K562 (cell line): ENCODE measurements around the gene OLFM4. TPM values are rescaled to one million over a fixed set of nuclear protein-coding genes. Genes with fewer than 3 reads are reported as not detected.

ENCODE experiments used
- ATAC-seq: fragments of 200-7000 bp; cut with Tn5 transposase; 3 replicates; pipeline ENCODE4 v1.9.1; 2020; ENCODE audit warnings: moderate library complexity
- BruUV-seq: library from RNA; stranded (reverse); fragments of 400-500 nt; replicated peaks from 2 replicates; lab custom pipeline; 2021; lab: Mats Ljungman, UMichigan
- CTCF ChIA-PET: fragments of 300-600 bp; formaldehyde crosslinking; extraction: SDS; loops from one replicate; lab custom pipeline; 2021; ENCODE audit warnings: low intra/inter-chr PET ratio; lab: Yijun Ruan, JAX
- POLR2A ChIA-PET: fragments of 300-600, 350-650 bp; sonication (Branson Sonifier 250); formaldehyde crosslinking; extraction: SDS; loops from one replicate; lab custom pipeline; 2021; ENCODE audit warnings: antibody characterized with exemption, inconsistent platforms; lab: Yijun Ruan, JAX
- DNase-seq, 4 experiments: peaks; one replicate each; pipeline versions ENCODE4 v3.0.0 to v3.0.0-alpha.2; 2011 to 2018; ENCODE audit warnings: low spot score in 3 of 4, mixed read lengths in 3 of 4; ENCODE audit errors: extremely low read depth in 1 of 4
- FAIRE-seq: peaks from 2 replicates; lab custom pipeline; 2011; peaks lifted over from hg19 to GRCh38; lab: Jason Lieb, UNC
- H2AFZ ChIP-seq: 2 replicates; pipeline ENCODE4 v1.6.0; 2011; ENCODE audit warnings: low read depth, low read length, control low read depth, inconsistent platforms
- H3K27ac ChIP-seq: fragments of 200-600 bp; 3 replicates; pipeline ENCODE4 v1.8.0; 2011; ENCODE audit warnings: low read depth, mild to moderate bottlenecking, control low read depth, inconsistent platforms, low read length, moderate library complexity, mixed read lengths; ENCODE audit errors: extremely low read depth
- H3K27me3 ChIP-seq, 2 experiments: fragments of 300-600 bp in 1 of 2; 2 replicates in 1 of 2; 3 replicates in 1 of 2; pipeline versions ENCODE4 v1.6.0 to v1.8.0; 2011; ENCODE audit warnings: inconsistent platforms in 2 of 2, low read length in 2 of 2, mild to moderate bottlenecking in 1 of 2, mixed read lengths in 1 of 2, moderate library complexity in 1 of 2; ENCODE audit not compliant: control insufficient read depth in 2 of 2, insufficient read depth in 2 of 2
- H3K36me3 ChIP-seq: fragments of 300-600 bp; 3 replicates; pipeline ENCODE4 v1.8.0; 2011; ENCODE audit warnings: mild to moderate bottlenecking, low read length, inconsistent platforms; ENCODE audit not compliant: control insufficient read depth, insufficient read depth
- H3K4me1 ChIP-seq, 2 experiments: fragments of 200-600 bp in 1 of 2; replicated peaks in 1 of 2; 2 replicates in 1 of 2; 3 replicates in 1 of 2; pipeline versions ENCODE4 v1.5.1 to v1.8.0; 2011; ENCODE audit warnings: inconsistent platforms in 2 of 2, low read length in 2 of 2, mild to moderate bottlenecking in 1 of 2, mixed read lengths in 1 of 2, moderate library complexity in 1 of 2; ENCODE audit not compliant: control insufficient read depth in 2 of 2, insufficient read depth in 2 of 2
- H3K4me2 ChIP-seq: 2 replicates; pipeline ENCODE4 v1.6.1; 2011; ENCODE audit warnings: low read length, control low read depth, inconsistent platforms, mixed read lengths; ENCODE audit not compliant: insufficient read depth
- H3K4me3 ChIP-seq: fragments of 200-600 bp; sonication (generic), shearing (Covaris generic); 2 replicates; pipeline ENCODE4 v1.5.1; 2016; ENCODE audit warnings: control low read depth, inconsistent platforms
- H3K79me2 ChIP-seq: fragments of 200-600 bp; 3 replicates; pipeline ENCODE4 v1.8.0; 2011; ENCODE audit warnings: low read length, inconsistent platforms; ENCODE audit not compliant: control insufficient read depth, insufficient read depth
- H3K9ac ChIP-seq, 2 experiments: 2 replicates each; pipeline versions ENCODE4 v1.6.0 to v1.6.1; 2011; ENCODE audit warnings: low read depth in 2 of 2, low read length in 2 of 2, control low read depth in 1 of 2, inconsistent platforms in 1 of 2, mild to moderate bottlenecking in 1 of 2, mixed read lengths in 1 of 2; ENCODE audit not compliant: insufficient read depth in 1 of 2
- H3K9me1 ChIP-seq: one replicate; pipeline ENCODE4 v1.6.0; 2011; ENCODE audit warnings: inconsistent platforms, mild to moderate bottlenecking, low read length, moderate library complexity; ENCODE audit not compliant: control insufficient read depth, insufficient read depth
- H3K9me3 ChIP-seq: replicated peaks from 2 replicates; pipeline ENCODE4 v1.5.1; 2011; ENCODE audit warnings: low read depth, low read length, inconsistent platforms; ENCODE audit not compliant: control insufficient read depth, insufficient read depth
- H4K20me1 ChIP-seq: replicated peaks from 2 replicates; pipeline ENCODE4 v1.6.1; 2011; ENCODE audit warnings: low read length, inconsistent platforms, mixed read lengths; ENCODE audit not compliant: control insufficient read depth, insufficient read depth
- GABPB2 ChIP-seq: fragments of 250-450 bp; sonication (Bioruptor Pico); conservative IDR thresholded peaks from 2 replicates; pipeline ENCODE4 v1.5.1; 2021; ENCODE audit warnings: mild to moderate bottlenecking
- HINFP ChIP-seq: fragments of 450-650 bp; conservative IDR thresholded peaks from 2 replicates; pipeline ENCODE4 v1.6.1; 2016; ENCODE audit warnings: missing genetic modification characterization, low read depth, mild to moderate bottlenecking, control low read depth, missing compliant biosample characterization
- KAT8 ChIP-seq: fragments of 450-650 bp; IDR thresholded peaks from 2 replicates; pipeline ENCODE4 v1.6.1; 2016; ENCODE audit warnings: low read depth, mild to moderate bottlenecking
- RBM34 ChIP-seq: fragments of 200-400 bp; formaldehyde crosslinking; IDR thresholded peaks from 2 replicates; pipeline ENCODE4 v1.6.1; 2018; ENCODE audit warnings: low read length, borderline replicate concordance; ENCODE audit not compliant: insufficient read depth
- SP2 ChIP-seq: IDR thresholded peaks from 2 replicates; pipeline ENCODE4 v1.6.1; 2011; ENCODE audit warnings: mild to moderate bottlenecking, low read depth, low read length, moderate library complexity; ENCODE audit not compliant: poor library complexity, severe bottlenecking; ENCODE audit errors: extremely low read depth
- STAG1 ChIP-seq: sonication (generic); formaldehyde crosslinking; IDR thresholded peaks from 2 replicates; pipeline ENCODE4 v1.5.0; 2020; ENCODE audit warnings: missing genetic modification reagents, borderline replicate concordance
- TCF7L2 ChIP-seq: fragments of 150-350 bp; IDR thresholded peaks from 2 replicates; pipeline ENCODE4 v1.6.1; 2016; ENCODE audit warnings: low read depth, mild to moderate bottlenecking, low read length, moderate library complexity
- TEAD4 ChIP-seq, 2 experiments: sonication (generic) in 1 of 2; formaldehyde crosslinking in 1 of 2; IDR thresholded peaks; 2 replicates each; pipeline versions ENCODE4 v1.6.1 to v1.8.0; 2012 to 2022; ENCODE audit warnings: borderline replicate concordance in 1 of 2, inconsistent platforms in 1 of 2, low read length in 1 of 2, mild to moderate bottlenecking in 1 of 2, missing genetic modification reagents in 1 of 2
- ZBTB34 ChIP-seq: fragments of 250-450 bp; sonication (Bioruptor Pico); IDR thresholded peaks from 2 replicates; pipeline ENCODE4 v1.8.0; 2021; ENCODE audit warnings: mild to moderate bottlenecking, moderate library complexity
- ZFP30 ChIP-seq: fragments of 250-450 bp; sonication (Bioruptor Pico); IDR thresholded peaks from 2 replicates; pipeline ENCODE4 v1.8.0; 2022; ENCODE audit warnings: moderate library complexity, mild to moderate bottlenecking, inconsistent platforms, borderline replicate concordance
- ZNF354B ChIP-seq: fragments of 250-450 bp; sonication (Bioruptor Pico); IDR thresholded peaks from 2 replicates; pipeline ENCODE4 v1.4.0; 2020
- ZNF507 ChIP-seq: conservative IDR thresholded peaks from 2 replicates; pipeline ENCODE4 v1.6.1; 2017; ENCODE audit warnings: missing genetic modification characterization, missing compliant biosample characterization
- ZNF586 ChIP-seq: fragments of 450-650 bp; formaldehyde crosslinking; conservative IDR thresholded peaks from 2 replicates; pipeline ENCODE4 v1.4.0; 2020; ENCODE audit warnings: mild to moderate bottlenecking, moderate library complexity
- ZNF79 ChIP-seq: fragments of 250-450 bp; sonication (Bioruptor Pico); IDR thresholded peaks from 2 replicates; pipeline ENCODE4 v1.4.0; 2020; ENCODE audit warnings: low read depth, mild to moderate bottlenecking, moderate library complexity
- WGBS: fragments of 100-300 bp; shearing (Covaris generic); methylation state at CpG from one replicate; pipeline ENCODE4 v1.1.6; 2016; ENCODE audit warnings: low coverage, mixed read lengths; ENCODE audit not compliant: insufficient coverage; ENCODE audit errors: missing lambda C conversion rate; 5-methylcytosine and 5-hydroxymethylcytosine counted together
- in situ Hi-C: fragments of 300-500 bp; cut with MboI; formaldehyde crosslinking; loops from 4 replicates; pipeline ENCODE4 v1.15.0; 2018; ENCODE audit warnings: inconsistent platforms, mixed read lengths
- intact Hi-C: fragments of 100-400 bp; cut with micrococcal nuclease; formaldehyde crosslinking; loops from 2 replicates; pipeline ENCODE4 v1.14.2; 2022
- polyA plus RNA-seq, 8 experiments: library from polyadenylated mRNA; depleted of rRNA in 4 of 8; stranded (reverse) in 5 of 8; unstranded in 3 of 8; fragments of >200 nt; fragmentation: Nextera tagmentation in 2 of 8; fragmentation: Illumina TruSeq in 1 of 8; extraction: Ambion mirVana in 2 of 8; extraction: Trizol in 1 of 8; gene quantifications; 2 replicates each; pipeline versions ENCODE4 v1.2.1 to v1.2.3, GENCODE V29; 2011 to 2014; ENCODE audit warnings: inconsistent platforms in 1 of 8, missing spikeins in 1 of 8
- total RNA-seq, 7 experiments: library from RNA; depleted of rRNA in 6 of 7; stranded (reverse); fragments of >200 nt in 6 of 7; fragmentation: Illumina TruSeq in 2 of 7; extraction: Trizol in 2 of 7; gene quantifications; 2 replicates each; pipeline versions ENCODE4 v1.2.1 to v1.2.3, GENCODE V29; 2011 to 2021; ENCODE audit warnings: low replicate concordance in 1 of 7
- TF ChIP-seq, protein P1 (sequence below): fragments of 450-650 bp; formaldehyde crosslinking; IDR thresholded peaks from 2 replicates; pipeline ENCODE4 v1.4.0; 2020; ENCODE audit warnings: mild to moderate bottlenecking, moderate library complexity
- TF ChIP-seq, protein P2 (sequence below): fragments of 450-650 bp; formaldehyde crosslinking; IDR thresholded peaks from 2 replicates; pipeline ENCODE4 v1.4.0; 2022; ENCODE audit warnings: missing genetic modification characterization

Gene OLFM4
- total and polyA plus RNA-seq, 9 of the 15 experiments (the other 6 are each of a cell fraction or from before 2014, with no cell fraction given): not detected

- intact Hi-C loops: no loop called here
- Histone ChIP-seq H3K9ac (no peak overlapping the region), H3K4me3 (no peak overlapping the region), H3K4me1 (no peaks in the 10 kb centered on the region), H3K9me3 (no peaks in the 10 kb centered on the region), H3K79me2 (no peaks in the 10 kb centered on the region), H3K9me1 (no peaks in the 10 kb centered on the region), H3K27me3 (no peaks in the 10 kb centered on the region), H2AFZ (no peak overlapping the region), H4K20me1 (no peaks in the 10 kb centered on the region; the same call in 1 of the 2 replicates), H3K4me2 (no peak overlapping the region), H3K27ac (no peak overlapping the region), H3K36me3 (no peaks in the 10 kb centered on the region)
- ChIA-PET CTCF (no interaction called here), POLR2A (no interaction called here)
- DNase-seq (no peak), FAIRE-seq (no peak), ATAC-seq (no peak)
- BruUV-seq: no TSS peak
- in situ Hi-C loops: no loop called here
- 11% methylated on average over 1 of the region's 1 CpG for WGBS
- TF ChIP-seq ZNF507 (tag): no peak
- TF ChIP-seq ZFP30 (CRISPR knock-in tag): no peak
- TF ChIP-seq ZNF79 (CRISPR knock-in tag): no peak
- no peak for TF ChIP-seq ZBTB34 (CRISPR knock-in tag)
- TF ChIP-seq ZNF586: no peak
- TF ChIP-seq, protein P1, sequence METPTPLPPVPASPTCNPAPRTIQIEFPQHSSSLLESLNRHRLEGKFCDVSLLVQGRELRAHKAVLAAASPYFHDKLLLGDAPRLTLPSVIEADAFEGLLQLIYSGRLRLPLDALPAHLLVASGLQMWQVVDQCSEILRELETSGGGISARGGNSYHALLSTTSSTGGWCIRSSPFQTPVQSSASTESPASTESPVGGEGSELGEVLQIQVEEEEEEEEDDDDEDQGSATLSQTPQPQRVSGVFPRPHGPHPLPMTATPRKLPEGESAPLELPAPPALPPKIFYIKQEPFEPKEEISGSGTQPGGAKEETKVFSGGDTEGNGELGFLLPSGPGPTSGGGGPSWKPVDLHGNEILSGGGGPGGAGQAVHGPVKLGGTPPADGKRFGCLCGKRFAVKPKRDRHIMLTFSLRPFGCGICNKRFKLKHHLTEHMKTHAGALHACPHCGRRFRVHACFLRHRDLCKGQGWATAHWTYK: no peak
- no peak for TF ChIP-seq KAT8
- TF ChIP-seq STAG1 (CRISPR knock-in tag): no peak
- TF ChIP-seq HINFP (tag): no peak
- no peak for TF ChIP-seq TCF7L2
- no peak for TF ChIP-seq TEAD4 (IDR thresholded peaks at IDR 0.05; ENCODE audit: low read length)
- no peak for TF ChIP-seq TEAD4 (CRISPR knock-in tag; IDR thresholded peaks at IDR 0.05; ENCODE audit: borderline replicate concordance)
- TF ChIP-seq RBM34: no peak
- TF ChIP-seq GABPB2 (CRISPR knock-in tag): no peak
- no peak for TF ChIP-seq ZNF354B (CRISPR knock-in tag)
- no peak for TF ChIP-seq SP2
- TF ChIP-seq, protein P2, sequence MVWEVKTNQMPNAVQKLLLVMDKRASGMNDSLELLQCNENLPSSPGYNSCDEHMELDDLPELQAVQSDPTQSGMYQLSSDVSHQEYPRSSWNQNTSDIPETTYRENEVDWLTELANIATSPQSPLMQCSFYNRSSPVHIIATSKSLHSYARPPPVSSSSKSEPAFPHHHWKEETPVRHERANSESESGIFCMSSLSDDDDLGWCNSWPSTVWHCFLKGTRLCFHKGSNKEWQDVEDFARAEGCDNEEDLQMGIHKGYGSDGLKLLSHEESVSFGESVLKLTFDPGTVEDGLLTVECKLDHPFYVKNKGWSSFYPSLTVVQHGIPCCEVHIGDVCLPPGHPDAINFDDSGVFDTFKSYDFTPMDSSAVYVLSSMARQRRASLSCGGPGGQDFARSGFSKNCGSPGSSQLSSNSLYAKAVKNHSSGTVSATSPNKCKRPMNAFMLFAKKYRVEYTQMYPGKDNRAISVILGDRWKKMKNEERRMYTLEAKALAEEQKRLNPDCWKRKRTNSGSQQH: no peak
Observed at GRCh38 chr13:53038993-53039392, 10.4 kb downstream of the OLFM4 start.
